Neural cell (in vitro differentiated cells): ENCODE data around the gene CACNA1H.
"Not testable (repeated sequence)": the region's sequence is repeated elsewhere in the genome, so short reads cannot be mapped to it uniquely, and the experiment has no call there.

ENCODE experiments used
- EP300 ChIP-seq: fragments of 450-650 bp; conservative IDR thresholded peaks from 2 replicates; pipeline ENCODE4 v1.6.1; 2014; ENCODE audit warnings: antibody characterized with exemption, mild to moderate bottlenecking, moderate library complexity; ENCODE audit not compliant: poor library complexity, severe bottlenecking
- EZH2 ChIP-seq: fragments of 200-600, 300-800 bp; shearing (Covaris generic), sonication (generic); IDR thresholded peaks from 2 replicates; pipeline ENCODE4 v1.6.1; 2014; ENCODE audit warnings: antibody characterized with exemption, low read length, borderline replicate concordance, mild to moderate bottlenecking; ENCODE audit not compliant: insufficient read depth, poor library complexity, severe bottlenecking
- POLR2AphosphoS5 ChIP-seq: IDR thresholded peaks from 2 replicates; pipeline ENCODE4 v1.6.1; 2012
- RAD21 ChIP-seq: fragments of 450-650 bp; conservative IDR thresholded peaks from 2 replicates; pipeline ENCODE4 v1.6.1; 2014; ENCODE audit warnings: antibody characterized with exemption, mild to moderate bottlenecking, moderate library complexity
- SMC3 ChIP-seq: fragments of 450-650 bp; conservative IDR thresholded peaks from 2 replicates; pipeline ENCODE4 v1.6.1; 2014; ENCODE audit warnings: antibody characterized with exemption, mild to moderate bottlenecking, moderate library complexity; ENCODE audit not compliant: poor library complexity
- TAF1 ChIP-seq: IDR thresholded peaks from 2 replicates; pipeline ENCODE4 v1.6.1; 2012; ENCODE audit warnings: low read depth
- TF ChIP-seq, protein P1 (sequence below): fragments of 450-650 bp; IDR thresholded peaks from 2 replicates; pipeline ENCODE4 v1.5.1; 2014; ENCODE audit warnings: antibody characterized with exemption, mild to moderate bottlenecking, moderate library complexity; ENCODE audit not compliant: poor library complexity, severe bottlenecking
- TF ChIP-seq, protein P2 (sequence below): IDR thresholded peaks from 2 replicates; pipeline ENCODE4 v1.6.1; 2012; ENCODE audit warnings: borderline replicate concordance

DNA sequence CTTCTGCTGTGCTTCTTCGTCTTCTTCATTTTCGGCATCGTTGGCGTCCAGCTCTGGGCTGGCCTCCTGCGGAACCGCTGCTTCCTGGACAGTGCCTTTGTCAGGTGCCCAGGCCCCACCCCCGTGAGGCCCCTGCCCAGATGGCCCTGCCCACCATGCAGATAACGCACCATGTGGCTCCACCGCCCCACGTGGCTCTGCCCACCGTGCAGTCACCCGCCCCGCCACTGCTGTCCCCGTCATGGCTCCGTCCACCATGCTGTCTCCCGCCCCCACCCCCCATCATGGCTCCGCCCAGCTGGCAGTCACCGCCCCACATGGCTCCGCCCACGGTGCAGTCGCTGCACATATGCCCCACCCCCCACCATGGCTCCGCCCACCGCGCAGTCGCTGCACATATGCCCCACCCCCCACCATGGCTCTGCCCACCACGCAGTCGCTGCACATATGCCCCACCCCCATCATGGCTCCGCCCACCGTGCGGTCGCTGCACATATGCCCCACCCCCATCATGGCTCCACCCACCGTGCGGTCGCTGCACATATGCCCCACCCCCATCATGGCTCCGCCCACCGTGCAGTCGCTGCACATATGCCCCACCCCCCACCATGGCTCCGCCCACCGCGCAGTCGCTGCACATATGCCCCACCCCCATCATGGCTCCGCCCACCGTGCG lies 45.9 kb downstream of the CACNA1H start:
- TF ChIP-seq, protein P1, sequence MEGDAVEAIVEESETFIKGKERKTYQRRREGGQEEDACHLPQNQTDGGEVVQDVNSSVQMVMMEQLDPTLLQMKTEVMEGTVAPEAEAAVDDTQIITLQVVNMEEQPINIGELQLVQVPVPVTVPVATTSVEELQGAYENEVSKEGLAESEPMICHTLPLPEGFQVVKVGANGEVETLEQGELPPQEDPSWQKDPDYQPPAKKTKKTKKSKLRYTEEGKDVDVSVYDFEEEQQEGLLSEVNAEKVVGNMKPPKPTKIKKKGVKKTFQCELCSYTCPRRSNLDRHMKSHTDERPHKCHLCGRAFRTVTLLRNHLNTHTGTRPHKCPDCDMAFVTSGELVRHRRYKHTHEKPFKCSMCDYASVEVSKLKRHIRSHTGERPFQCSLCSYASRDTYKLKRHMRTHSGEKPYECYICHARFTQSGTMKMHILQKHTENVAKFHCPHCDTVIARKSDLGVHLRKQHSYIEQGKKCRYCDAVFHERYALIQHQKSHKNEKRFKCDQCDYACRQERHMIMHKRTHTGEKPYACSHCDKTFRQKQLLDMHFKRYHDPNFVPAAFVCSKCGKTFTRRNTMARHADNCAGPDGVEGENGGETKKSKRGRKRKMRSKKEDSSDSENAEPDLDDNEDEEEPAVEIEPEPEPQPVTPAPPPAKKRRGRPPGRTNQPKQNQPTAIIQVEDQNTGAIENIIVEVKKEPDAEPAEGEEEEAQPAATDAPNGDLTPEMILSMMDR = not testable (repeated sequence)
- TF ChIP-seq TAF1, POLR2AphosphoS5, RAD21, SMC3, EZH2, EP300: not testable (repeated sequence)
- TF ChIP-seq, protein P2, sequence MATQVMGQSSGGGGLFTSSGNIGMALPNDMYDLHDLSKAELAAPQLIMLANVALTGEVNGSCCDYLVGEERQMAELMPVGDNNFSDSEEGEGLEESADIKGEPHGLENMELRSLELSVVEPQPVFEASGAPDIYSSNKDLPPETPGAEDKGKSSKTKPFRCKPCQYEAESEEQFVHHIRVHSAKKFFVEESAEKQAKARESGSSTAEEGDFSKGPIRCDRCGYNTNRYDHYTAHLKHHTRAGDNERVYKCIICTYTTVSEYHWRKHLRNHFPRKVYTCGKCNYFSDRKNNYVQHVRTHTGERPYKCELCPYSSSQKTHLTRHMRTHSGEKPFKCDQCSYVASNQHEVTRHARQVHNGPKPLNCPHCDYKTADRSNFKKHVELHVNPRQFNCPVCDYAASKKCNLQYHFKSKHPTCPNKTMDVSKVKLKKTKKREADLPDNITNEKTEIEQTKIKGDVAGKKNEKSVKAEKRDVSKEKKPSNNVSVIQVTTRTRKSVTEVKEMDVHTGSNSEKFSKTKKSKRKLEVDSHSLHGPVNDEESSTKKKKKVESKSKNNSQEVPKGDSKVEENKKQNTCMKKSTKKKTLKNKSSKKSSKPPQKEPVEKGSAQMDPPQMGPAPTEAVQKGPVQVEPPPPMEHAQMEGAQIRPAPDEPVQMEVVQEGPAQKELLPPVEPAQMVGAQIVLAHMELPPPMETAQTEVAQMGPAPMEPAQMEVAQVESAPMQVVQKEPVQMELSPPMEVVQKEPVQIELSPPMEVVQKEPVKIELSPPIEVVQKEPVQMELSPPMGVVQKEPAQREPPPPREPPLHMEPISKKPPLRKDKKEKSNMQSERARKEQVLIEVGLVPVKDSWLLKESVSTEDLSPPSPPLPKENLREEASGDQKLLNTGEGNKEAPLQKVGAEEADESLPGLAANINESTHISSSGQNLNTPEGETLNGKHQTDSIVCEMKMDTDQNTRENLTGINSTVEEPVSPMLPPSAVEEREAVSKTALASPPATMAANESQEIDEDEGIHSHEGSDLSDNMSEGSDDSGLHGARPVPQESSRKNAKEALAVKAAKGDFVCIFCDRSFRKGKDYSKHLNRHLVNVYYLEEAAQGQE = not testable (repeated sequence)
